K562 (cell line): ENCODE results near the gene ABHD4. TPM values are rescaled to one million over a fixed set of nuclear protein-coding genes. Genes with fewer than 3 reads are reported as not detected.
"Not testable (repeated sequence)": the region's sequence is repeated elsewhere in the genome, so short reads cannot be mapped to it uniquely, and the experiment has no call there.

Experiments used
- ATAC-seq: fragments of 200-7000 bp; cut with Tn5 transposase; 3 replicates; pipeline ENCODE4 v1.9.1; 2020; ENCODE audit warnings: moderate library complexity
- BruUV-seq: library from RNA; stranded (reverse); fragments of 400-500 nt; replicated peaks from 2 replicates; lab custom pipeline; 2021; lab: Mats Ljungman, UMichigan
- CTCF ChIA-PET: fragments of 300-600 bp; formaldehyde crosslinking; extraction: SDS; loops from one replicate; lab custom pipeline; 2021; ENCODE audit warnings: low intra/inter-chr PET ratio; lab: Yijun Ruan, JAX
- POLR2A ChIA-PET: fragments of 300-600, 350-650 bp; sonication (Branson Sonifier 250); formaldehyde crosslinking; extraction: SDS; loops from one replicate; lab custom pipeline; 2021; ENCODE audit warnings: antibody characterized with exemption, inconsistent platforms; lab: Yijun Ruan, JAX
- DNase-seq, 4 experiments: peaks; one replicate each; pipeline versions ENCODE4 v3.0.0 to v3.0.0-alpha.2; 2011 to 2018; ENCODE audit warnings: low spot score in 3 of 4, mixed read lengths in 3 of 4; ENCODE audit errors: extremely low read depth in 1 of 4
- FAIRE-seq: peaks from 2 replicates; lab custom pipeline; 2011; peaks lifted over from hg19 to GRCh38; lab: Jason Lieb, UNC
- H2AFZ ChIP-seq: 2 replicates; pipeline ENCODE4 v1.6.0; 2011; ENCODE audit warnings: low read depth, low read length, control low read depth, inconsistent platforms
- H3K27ac ChIP-seq: fragments of 200-600 bp; 3 replicates; pipeline ENCODE4 v1.8.0; 2011; ENCODE audit warnings: low read depth, mild to moderate bottlenecking, control low read depth, inconsistent platforms, low read length, moderate library complexity, mixed read lengths; ENCODE audit errors: extremely low read depth
- H3K27me3 ChIP-seq, 2 experiments: fragments of 300-600 bp in 1 of 2; 2 replicates in 1 of 2; 3 replicates in 1 of 2; pipeline versions ENCODE4 v1.6.0 to v1.8.0; 2011; ENCODE audit warnings: inconsistent platforms in 2 of 2, low read length in 2 of 2, mild to moderate bottlenecking in 1 of 2, mixed read lengths in 1 of 2, moderate library complexity in 1 of 2; ENCODE audit not compliant: control insufficient read depth in 2 of 2, insufficient read depth in 2 of 2
- H3K36me3 ChIP-seq: fragments of 300-600 bp; 3 replicates; pipeline ENCODE4 v1.8.0; 2011; ENCODE audit warnings: mild to moderate bottlenecking, low read length, inconsistent platforms; ENCODE audit not compliant: control insufficient read depth, insufficient read depth
- H3K4me1 ChIP-seq, 2 experiments: fragments of 200-600 bp in 1 of 2; replicated peaks in 1 of 2; 2 replicates in 1 of 2; 3 replicates in 1 of 2; pipeline versions ENCODE4 v1.5.1 to v1.8.0; 2011; ENCODE audit warnings: inconsistent platforms in 2 of 2, low read length in 2 of 2, mild to moderate bottlenecking in 1 of 2, mixed read lengths in 1 of 2, moderate library complexity in 1 of 2; ENCODE audit not compliant: control insufficient read depth in 2 of 2, insufficient read depth in 2 of 2
- H3K4me2 ChIP-seq: 2 replicates; pipeline ENCODE4 v1.6.1; 2011; ENCODE audit warnings: low read length, control low read depth, inconsistent platforms, mixed read lengths; ENCODE audit not compliant: insufficient read depth
- H3K4me3 ChIP-seq: fragments of 200-600 bp; sonication (generic), shearing (Covaris generic); 2 replicates; pipeline ENCODE4 v1.5.1; 2016; ENCODE audit warnings: control low read depth, inconsistent platforms
- H3K79me2 ChIP-seq: fragments of 200-600 bp; 3 replicates; pipeline ENCODE4 v1.8.0; 2011; ENCODE audit warnings: low read length, inconsistent platforms; ENCODE audit not compliant: control insufficient read depth, insufficient read depth
- H3K9ac ChIP-seq, 2 experiments: 2 replicates each; pipeline versions ENCODE4 v1.6.0 to v1.6.1; 2011; ENCODE audit warnings: low read depth in 2 of 2, low read length in 2 of 2, control low read depth in 1 of 2, inconsistent platforms in 1 of 2, mild to moderate bottlenecking in 1 of 2, mixed read lengths in 1 of 2; ENCODE audit not compliant: insufficient read depth in 1 of 2
- H3K9me1 ChIP-seq: one replicate; pipeline ENCODE4 v1.6.0; 2011; ENCODE audit warnings: inconsistent platforms, mild to moderate bottlenecking, low read length, moderate library complexity; ENCODE audit not compliant: control insufficient read depth, insufficient read depth
- H3K9me3 ChIP-seq: replicated peaks from 2 replicates; pipeline ENCODE4 v1.5.1; 2011; ENCODE audit warnings: low read depth, low read length, inconsistent platforms; ENCODE audit not compliant: control insufficient read depth, insufficient read depth
- H4K20me1 ChIP-seq: replicated peaks from 2 replicates; pipeline ENCODE4 v1.6.1; 2011; ENCODE audit warnings: low read length, inconsistent platforms, mixed read lengths; ENCODE audit not compliant: control insufficient read depth, insufficient read depth
- BCOR ChIP-seq: fragments of 450-650 bp; IDR thresholded peaks from 2 replicates; pipeline ENCODE4 v1.6.1; 2016
- CHD1 ChIP-seq: fragments of 200-600 bp; sonication (generic); IDR thresholded peaks from one replicate; pipeline ENCODE4 v1.6.1; 2012; ENCODE audit warnings: mild to moderate bottlenecking, moderate library complexity, low read length, inconsistent platforms
- EWSR1 ChIP-seq: fragments of 450-650 bp; IDR thresholded peaks from 2 replicates; pipeline ENCODE4 v1.6.1; 2018; ENCODE audit warnings: borderline replicate concordance, mild to moderate bottlenecking, low read depth, moderate library complexity; ENCODE audit not compliant: partially characterized antibody
- KDM1A ChIP-seq, 2 experiments: fragments of 450-650 bp; IDR thresholded peaks; 2 replicates each; pipeline ENCODE4 v1.6.1; 2016; ENCODE audit warnings: mild to moderate bottlenecking in 2 of 2
- MCM7 ChIP-seq, 2 experiments: fragments of 450-650 bp; IDR thresholded peaks; 2 replicates each; pipeline ENCODE4 v1.6.1; 2016 to 2018
- MEIS2 ChIP-seq: fragments of 450-650 bp; IDR thresholded peaks from 2 replicates; pipeline ENCODE4 v1.6.1; 2014; ENCODE audit warnings: mild to moderate bottlenecking; ENCODE audit not compliant: partially characterized antibody
- RBM25 ChIP-seq: fragments of 200-400 bp; formaldehyde crosslinking; IDR thresholded peaks from 2 replicates; pipeline ENCODE4 v1.6.1; 2018; ENCODE audit warnings: low read length, low read depth, moderate library complexity; ENCODE audit not compliant: severe bottlenecking
- THRAP3 ChIP-seq: fragments of 450-650 bp; IDR thresholded peaks from 2 replicates; pipeline ENCODE4 v1.6.1; 2016; ENCODE audit warnings: mild to moderate bottlenecking, inconsistent platforms, borderline replicate concordance
- TRIM28 ChIP-seq: fragments of 450-650 bp; IDR thresholded peaks from 2 replicates; pipeline ENCODE4 v1.6.1; 2017
- ZEB2 ChIP-seq: fragments of 450-650 bp; IDR thresholded peaks from 2 replicates; pipeline ENCODE4 v1.6.1; 2016
- ZNF146 ChIP-seq: IDR thresholded peaks from one replicate; pipeline ENCODE4 v1.6.1; 2018; ENCODE audit warnings: missing compliant biosample characterization; ENCODE audit not compliant: unreplicated experiment
- WGBS: fragments of 100-300 bp; shearing (Covaris generic); methylation state at CpG from one replicate; pipeline ENCODE4 v1.1.6; 2016; ENCODE audit warnings: low coverage, mixed read lengths; ENCODE audit not compliant: insufficient coverage; ENCODE audit errors: missing lambda C conversion rate; 5-methylcytosine and 5-hydroxymethylcytosine counted together
- in situ Hi-C: fragments of 300-500 bp; cut with MboI; formaldehyde crosslinking; loops from 4 replicates; pipeline ENCODE4 v1.15.0; 2018; ENCODE audit warnings: inconsistent platforms, mixed read lengths
- intact Hi-C: fragments of 100-400 bp; cut with micrococcal nuclease; formaldehyde crosslinking; loops from 2 replicates; pipeline ENCODE4 v1.14.2; 2022
- polyA plus RNA-seq, 8 experiments: library from polyadenylated mRNA; depleted of rRNA in 4 of 8; stranded (reverse) in 5 of 8; unstranded in 3 of 8; fragments of >200 nt; fragmentation: Nextera tagmentation in 2 of 8; fragmentation: Illumina TruSeq in 1 of 8; extraction: Ambion mirVana in 2 of 8; extraction: Trizol in 1 of 8; gene quantifications; 2 replicates each; pipeline versions ENCODE4 v1.2.1 to v1.2.3, GENCODE V29; 2011 to 2014; ENCODE audit warnings: inconsistent platforms in 1 of 8, missing spikeins in 1 of 8
- total RNA-seq, 7 experiments: library from RNA; depleted of rRNA in 6 of 7; stranded (reverse); fragments of >200 nt in 6 of 7; fragmentation: Illumina TruSeq in 2 of 7; extraction: Trizol in 2 of 7; gene quantifications; 2 replicates each; pipeline versions ENCODE4 v1.2.1 to v1.2.3, GENCODE V29; 2011 to 2021; ENCODE audit warnings: low replicate concordance in 1 of 7
- TF ChIP-seq, protein P1 (sequence below): fragments of 450-650 bp; IDR thresholded peaks from 2 replicates; pipeline ENCODE4 v1.6.1; 2016

The ABHD4 gene
- total and polyA plus RNA-seq, 9 of the 15 experiments (the other 6 are each of a cell fraction or from before 2014, with no cell fraction given) = 3.6 to 12.0 (median 7.2) TPM

DNA sequence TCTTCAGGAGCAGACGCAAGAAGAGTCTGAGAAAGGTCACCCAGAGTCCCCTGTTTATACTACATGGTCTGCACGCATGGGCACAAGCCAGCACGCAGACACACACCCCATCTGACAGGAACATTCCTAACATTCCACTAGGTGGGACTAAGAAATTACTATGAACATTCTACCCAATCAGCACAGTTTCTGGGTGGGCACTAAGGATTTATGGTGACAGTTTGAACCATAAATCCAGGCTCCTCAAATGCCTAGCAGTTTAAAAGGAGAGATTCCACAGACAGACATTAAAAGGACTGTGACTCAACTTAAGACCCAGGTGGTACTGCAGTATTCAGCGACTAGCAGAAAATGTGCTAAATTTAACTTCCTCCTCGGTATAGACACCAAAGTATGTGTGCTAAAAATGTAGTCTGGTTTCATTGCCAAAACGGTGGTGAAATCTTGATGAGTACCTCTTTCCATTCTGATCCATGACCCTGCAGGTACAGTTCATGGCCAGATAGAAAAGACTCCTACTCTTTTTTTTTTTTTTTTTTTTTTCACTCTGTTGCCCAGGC is 16.2 kb downstream of the ABHD4 start (continued):
- TF ChIP-seq ZEB2 (no peak), MCM7 (IDR thresholded peaks at IDR 0.05) (no peak), EWSR1 (no peak), MEIS2 (peak; percentile 88), TRIM28 (no peak), THRAP3 (no peak), CHD1 (no peak)
- TF ChIP-seq, protein P1, sequence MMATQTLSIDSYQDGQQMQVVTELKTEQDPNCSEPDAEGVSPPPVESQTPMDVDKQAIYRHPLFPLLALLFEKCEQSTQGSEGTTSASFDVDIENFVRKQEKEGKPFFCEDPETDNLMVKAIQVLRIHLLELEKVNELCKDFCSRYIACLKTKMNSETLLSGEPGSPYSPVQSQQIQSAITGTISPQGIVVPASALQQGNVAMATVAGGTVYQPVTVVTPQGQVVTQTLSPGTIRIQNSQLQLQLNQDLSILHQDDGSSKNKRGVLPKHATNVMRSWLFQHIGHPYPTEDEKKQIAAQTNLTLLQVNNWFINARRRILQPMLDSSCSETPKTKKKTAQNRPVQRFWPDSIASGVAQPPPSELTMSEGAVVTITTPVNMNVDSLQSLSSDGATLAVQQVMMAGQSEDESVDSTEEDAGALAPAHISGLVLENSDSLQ = peak; percentile 90

DNA sequence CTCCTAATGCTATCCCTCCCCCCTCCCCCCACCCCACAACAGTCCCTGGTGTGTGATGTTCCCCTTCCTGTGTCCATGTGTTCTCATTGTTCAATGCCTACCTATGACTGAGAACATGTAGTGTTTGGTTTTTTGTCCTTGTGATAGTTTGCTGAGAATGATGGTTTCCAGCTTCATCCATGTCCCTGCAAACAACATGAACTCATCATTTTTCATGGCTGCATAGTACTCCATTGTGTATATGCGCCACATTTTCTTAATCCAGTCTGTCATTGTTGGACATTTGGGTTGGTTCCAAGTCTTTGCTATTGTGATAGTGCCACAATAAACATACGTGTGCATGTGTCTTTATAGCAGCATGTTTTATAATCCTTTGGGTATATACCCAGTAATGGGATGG is 17.7 kb downstream of the ABHD4 start:
- ATAC-seq, H3K4me3 ChIP-seq, H2AFZ ChIP-seq, H3K9ac ChIP-seq, H3K9me1 ChIP-seq, H3K36me3 ChIP-seq, CTCF ChIA-PET, H3K4me1 ChIP-seq, H3K27ac ChIP-seq, in situ Hi-C loops, H3K9me3 ChIP-seq, FAIRE-seq, BruUV-seq, H3K79me2 ChIP-seq, DNase-seq, intact Hi-C loops, H3K4me2 ChIP-seq, H3K27me3 ChIP-seq, H4K20me1 ChIP-seq, POLR2A ChIA-PET: not testable (repeated sequence)
- 8% methylated on average over 2 of the region's 2 CpGs for WGBS
- TF ChIP-seq KDM1A (IDR thresholded peaks at IDR 0.05) = 0 out of 4 replicates have a peak, but pooled peaks of 1 of the 2 experiments have one; percentile 8
- peak; percentile 53 for TF ChIP-seq RBM25
- peak; percentile 97 for TF ChIP-seq ZNF146
- peak; percentile 76; the same call in 1 of the 2 replicates for TF ChIP-seq BCOR
